NCI-H1092 treated with DMSO at 0.1 percent for 48 hours (cell line): ENCODE measurements around the gene EIF3F.

Experiments used
- DNase-seq: peaks from one replicate; lab custom pipeline; 2025; lab: John Stamatoyannopoulos, UW

EIF3F gene

DNA sequence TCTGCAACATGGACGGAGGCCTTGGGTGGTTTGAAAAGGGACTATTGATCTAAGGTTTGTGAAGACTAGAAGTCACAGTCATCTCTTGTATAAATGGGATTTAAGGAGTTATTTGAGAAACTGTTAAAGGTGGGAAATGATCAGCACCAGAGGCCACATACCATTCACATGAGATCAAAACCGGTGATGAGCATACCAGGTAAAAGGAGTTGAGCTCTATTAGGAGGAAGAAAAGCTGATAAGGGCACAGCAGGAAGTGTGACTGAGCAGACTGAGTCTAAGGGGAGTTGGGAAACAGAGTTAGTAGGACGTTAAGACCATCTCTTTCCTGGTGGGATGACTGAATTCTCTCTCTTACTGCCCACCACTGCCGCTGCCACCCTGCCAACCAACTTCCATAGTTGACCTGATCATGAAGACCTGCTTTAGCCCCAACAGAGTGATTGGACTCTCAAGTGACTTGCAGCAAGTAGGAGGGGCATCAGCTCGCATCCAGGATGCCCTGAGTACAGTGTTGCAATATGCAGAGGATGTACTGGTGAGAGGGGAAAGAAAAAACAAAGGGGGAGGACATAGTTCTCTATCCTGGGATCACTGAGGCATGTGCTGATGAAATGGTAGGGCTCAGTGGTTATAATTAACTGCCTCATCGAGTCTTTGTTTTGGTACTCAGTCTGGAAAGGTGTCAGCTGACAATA, 7.6 kb downstream of the EIF3F start:
- DNase-seq: no peak

DNA sequence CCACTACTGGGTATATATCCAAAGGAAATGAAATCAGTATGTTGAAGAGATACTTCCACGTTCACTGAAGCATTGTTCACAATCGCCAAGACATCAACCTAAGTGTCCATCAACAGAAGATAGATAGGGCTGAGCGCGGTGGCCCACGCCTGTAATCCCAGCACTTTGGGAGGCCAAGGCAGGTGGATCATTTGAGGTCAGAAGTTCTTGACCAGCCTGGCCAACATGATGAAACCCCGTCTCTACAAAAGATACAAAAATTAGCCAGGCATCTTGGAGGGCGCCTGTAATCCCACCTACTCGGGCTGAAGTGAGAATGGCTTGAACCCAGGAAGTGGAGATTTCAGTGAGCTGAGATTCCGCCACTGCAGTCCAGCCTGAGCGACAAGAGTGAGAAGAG, 12.7 kb downstream of the EIF3F start:
- no peak for DNase-seq

DNA sequence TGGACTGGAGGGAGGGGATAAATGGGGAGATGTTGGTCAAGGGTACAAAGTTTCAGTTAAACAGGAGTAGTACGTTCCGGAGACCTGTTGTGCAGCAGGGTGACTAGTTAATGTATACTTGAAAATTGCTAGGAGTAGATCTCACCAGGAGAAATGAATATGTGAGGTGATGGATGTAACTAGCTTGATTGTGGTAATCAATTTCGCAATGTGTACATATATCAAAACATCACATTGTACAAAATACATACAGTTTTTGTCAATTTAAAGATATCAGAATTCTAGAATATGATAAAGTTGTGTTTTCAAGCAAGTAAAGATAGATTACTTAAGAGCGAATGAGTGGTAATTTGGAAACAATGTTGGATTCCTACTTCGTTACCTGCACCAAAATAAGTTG, 13.3 kb downstream of the EIF3F start:
- DNase-seq: no peak

DNA sequence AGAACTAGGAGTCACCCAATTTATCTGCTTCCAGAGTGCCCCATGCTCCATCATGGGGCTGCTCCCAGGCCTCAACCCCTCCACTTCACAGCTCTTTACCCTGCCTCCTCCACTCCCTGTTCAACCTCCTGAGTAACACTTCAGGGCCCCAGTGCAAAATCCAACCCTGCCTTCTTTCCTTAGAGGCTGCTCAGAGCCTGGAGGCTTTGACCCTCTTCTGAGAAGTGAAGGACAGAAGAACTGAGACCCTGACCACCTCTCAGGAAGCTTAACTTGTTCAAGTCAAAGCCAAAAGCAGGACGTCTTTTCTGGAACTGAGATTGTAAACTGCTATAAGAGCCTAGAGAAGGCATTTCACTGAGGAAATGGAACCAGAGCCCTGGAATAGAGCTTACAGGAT, 15.5 kb downstream of the EIF3F start:
- no peak for DNase-seq

DNA sequence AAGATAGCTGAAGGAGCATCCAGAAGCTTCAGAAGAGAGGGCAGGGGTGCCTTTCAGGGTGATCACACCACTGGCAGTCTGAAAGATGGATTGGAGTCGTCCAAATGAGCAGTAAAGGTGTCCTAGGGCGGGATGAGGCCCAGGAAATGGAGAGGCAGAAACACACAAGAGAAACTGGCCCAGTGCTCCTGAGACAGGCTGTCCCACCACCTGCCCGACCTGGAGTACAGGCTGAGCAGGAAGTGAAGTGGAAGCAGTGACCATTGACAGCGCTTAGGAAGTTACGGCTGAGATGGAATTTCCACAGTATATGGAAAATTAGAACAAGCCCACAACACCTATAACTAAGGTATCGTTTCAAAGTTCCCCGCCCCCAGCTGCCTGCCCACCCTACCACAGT, 16.1 kb downstream of the EIF3F start:
- DNase-seq: no peak

DNA sequence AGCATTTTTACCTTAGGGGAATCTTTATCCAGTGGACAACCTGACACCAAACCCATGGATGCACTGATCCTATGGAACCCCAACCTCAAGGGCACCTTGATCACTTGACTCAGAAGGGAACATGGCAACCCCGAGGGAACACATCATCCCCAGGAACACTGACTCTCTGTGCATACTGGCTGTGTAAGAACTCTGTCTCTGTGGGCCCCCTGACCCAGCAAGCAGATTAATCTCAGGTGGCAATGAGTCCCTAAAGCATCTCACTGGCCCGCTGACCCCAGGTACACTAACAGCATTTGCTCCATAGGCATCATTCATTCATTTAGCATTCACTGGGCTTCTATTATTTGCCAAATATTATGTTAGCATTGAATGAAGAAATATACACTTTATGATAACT, 16.9 kb downstream of the EIF3F start:
- no peak for DNase-seq

DNA sequence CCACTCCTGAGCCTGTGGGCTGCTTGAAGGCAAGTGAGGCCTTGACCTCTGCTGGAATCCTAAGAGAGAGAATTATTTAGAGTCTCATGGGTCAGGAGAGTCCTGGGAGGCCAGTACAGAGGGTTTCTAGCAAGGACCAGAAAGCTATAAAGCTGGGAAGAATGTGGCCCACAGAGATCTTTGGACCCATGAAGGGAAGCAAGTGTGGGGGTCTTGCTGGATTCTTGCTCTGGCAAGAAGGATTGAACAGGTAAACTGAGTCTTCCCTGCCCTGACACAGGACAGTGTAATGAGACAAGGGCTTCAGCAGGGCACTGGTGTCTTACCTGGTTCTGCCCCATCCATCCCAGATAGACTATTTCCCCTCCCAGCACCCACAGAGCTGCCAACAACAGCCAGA, 18.4 kb downstream of the EIF3F start:
- DNase-seq: no peak

DNA sequence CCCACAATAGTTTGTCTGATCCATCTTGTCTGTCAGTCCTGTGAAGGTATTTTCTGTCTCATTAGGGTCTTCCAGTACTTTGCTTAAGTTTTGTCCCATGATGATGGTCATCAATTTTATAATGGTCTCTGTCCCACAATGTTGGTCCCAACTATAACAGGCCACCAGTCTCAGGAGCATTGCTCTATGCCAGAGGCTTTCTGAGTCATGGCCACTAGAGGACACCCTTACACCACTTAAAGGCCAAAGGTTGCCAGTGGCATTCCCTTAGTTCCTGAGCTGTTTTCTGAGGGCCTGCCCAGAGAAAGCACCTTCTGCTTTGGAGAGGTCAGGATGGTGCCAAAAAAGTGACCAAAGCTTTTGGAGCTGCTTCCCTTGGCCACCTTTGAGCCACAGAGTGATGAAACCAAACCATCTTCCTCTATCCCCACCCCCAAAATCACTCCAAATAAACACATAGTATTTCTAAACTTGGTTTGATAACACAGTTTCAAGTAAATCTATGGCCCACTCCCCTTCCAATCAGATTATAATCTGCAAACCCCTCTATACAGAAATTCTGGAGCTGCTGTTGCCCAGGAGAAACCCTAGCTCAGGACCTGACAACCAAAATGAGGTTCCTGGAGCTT, 19.3 kb downstream of the EIF3F start:
- peak; percentile 45 for DNase-seq

DNA sequence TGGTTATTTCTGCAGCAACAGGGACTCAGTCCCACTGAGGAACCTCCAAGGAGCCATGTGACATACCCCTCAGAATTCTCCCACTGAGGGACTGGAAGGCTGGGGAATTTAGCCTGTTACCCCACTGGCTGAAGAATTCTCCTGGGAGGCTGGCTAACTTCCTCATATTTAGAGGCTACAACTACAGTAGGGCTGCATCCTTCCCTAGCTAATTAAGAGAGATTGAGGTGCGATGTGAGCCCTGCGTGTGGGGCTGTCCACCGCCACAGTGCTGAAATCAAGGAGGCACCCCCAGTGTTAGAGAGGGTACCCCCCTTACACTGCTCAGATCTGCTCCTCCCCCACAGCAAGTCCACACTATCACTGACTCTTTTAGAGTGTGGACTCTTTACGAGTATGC, 21.1 kb downstream of the EIF3F start:
- no peak for DNase-seq

DNA sequence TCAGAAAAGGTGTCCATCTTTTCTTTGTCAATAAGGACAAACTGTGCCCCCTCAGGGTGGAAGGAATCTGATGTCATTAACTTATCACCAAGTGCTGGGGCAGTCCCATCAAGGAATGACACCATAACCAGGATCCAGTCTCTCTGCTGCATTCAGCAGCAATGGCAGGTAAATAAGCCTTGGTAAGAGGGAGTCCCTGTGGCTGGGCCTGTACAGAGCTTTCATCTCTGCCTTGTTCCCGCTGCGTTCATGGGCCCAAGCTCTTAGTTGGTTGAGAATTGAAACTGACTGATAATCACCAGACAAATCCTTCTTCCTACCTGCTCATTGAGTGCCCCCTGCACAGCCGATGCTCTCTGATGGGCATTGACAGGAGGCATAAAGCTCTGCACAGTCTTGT, 22.7 kb downstream of the EIF3F start:
- no peak for DNase-seq

DNA sequence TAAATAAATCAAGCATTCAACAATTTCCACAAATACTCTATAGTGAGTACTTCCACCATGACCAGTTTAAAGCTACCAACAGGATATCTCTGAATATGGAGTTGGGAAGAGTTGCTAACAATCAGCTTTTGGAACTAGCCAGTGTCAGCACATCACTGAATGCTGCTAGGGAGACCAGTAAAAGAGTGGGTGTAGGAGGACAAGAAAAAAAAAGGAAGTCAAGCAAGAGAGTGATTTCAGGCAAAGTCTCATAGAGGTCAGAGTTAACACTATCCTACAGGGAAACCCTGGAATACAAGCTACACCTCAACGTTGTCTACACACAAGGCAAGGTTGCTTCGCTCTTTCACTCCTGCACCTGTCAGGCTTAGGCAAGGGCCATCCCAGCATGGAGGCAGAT, 24.2 kb downstream of the EIF3F start:
- DNase-seq: no peak

DNA sequence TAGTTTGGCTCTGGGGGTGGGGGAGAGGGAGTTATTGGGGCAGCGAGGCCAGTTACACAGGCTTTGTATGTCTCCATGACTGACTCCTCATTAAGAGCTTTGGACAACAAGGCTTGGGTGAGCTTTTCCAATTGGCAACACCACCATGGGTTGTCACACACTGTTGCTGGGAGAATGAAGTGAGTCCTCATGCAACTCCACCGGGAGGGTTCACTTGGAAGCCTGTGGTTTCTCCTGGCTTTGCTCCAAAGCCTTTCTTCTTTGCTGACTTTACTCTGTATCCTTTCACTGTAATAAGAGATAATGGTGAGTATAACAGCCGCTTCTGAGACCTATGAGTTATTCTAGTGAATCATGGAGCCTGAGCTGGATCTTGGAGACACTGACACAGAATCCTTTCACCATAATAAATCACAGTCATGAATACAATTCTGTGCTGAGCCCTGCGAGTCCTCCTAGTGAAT, 24.9 kb downstream of the EIF3F start:
- DNase-seq: no peak

DNA sequence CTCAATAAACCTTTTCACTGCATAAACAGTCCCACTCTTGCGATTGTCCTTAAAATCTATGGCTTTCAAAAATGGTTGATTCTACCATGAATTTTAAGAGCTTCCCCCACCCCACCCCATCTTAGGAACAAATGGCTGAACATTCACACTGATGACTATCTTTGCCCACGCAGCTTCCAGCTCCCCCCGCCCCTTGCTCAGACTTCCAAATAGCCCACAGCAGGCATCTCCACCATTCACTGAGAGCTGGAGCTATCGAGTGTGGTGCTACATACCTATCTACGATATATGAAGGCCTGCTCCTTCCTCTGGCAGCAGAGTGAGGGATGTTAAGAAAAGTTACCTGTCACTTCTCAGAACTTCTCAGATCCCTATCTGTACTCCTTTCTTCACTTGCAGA, 26.7 kb downstream of the EIF3F start:
- DNase-seq: no peak

DNA sequence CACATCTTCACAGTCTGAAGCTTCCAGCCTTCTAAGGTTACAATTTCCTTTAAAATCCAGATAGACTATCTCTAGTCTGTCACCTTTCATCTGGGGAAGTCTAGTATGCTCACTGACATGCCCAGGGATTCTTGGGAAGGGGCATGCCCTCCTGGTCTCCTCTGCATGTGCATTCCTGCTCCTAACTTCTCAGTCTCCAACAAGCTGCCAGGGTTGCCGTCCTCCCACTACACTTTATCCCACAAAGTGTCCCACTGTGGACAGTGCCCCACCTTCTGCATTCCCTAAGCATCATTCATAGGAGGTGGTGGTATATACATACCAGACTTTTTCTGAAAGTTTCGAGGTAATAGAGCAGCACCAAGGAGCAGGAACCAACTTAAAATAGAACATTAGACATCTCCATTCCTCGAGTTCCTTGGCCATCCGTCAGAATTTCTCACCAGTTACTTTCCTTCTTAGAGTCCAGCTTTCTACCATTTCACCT, 28.7 kb downstream of the EIF3F start:
- no peak for DNase-seq

DNA sequence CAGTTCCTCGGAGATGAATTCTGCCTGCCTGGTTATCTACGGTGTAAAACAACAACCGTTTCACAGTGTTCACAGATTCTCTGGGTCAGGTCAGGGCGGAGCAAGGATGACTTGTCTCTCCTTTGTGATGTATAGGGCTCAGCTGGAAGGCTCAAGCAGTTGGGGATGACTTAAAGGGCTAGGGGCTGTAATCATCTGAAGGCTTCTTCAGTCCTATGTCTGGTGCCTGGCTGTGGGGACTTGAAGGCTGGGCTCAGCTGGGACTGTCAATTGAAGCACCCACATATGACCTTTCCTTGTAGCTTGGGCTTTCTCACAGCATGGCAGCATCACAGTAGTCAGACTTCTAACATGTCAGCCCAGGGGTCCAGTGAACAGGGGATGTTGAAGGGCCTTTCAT, 29.3 kb downstream of the EIF3F start:
- no peak for DNase-seq

DNA sequence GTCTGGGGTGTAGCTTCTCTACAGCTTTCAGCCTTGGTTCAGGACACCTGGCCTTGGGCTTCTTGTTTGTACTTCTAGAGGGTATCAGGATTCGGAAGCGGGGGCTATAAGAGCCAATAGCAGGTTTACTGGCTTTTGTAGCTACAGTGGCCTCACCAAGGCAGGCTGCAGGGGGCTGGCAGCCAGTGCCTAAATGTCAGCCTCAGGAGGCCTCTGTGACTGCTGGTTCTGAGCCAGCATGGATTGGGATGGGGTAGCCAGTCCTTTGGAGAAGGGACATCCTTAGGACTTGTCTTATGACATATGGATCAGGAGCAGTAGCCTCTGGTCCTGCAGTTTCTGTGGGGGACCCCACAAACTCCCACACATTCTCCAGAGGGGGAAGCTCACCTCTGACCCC, 29.9 kb downstream of the EIF3F start:
- DNase-seq: no peak

DNA sequence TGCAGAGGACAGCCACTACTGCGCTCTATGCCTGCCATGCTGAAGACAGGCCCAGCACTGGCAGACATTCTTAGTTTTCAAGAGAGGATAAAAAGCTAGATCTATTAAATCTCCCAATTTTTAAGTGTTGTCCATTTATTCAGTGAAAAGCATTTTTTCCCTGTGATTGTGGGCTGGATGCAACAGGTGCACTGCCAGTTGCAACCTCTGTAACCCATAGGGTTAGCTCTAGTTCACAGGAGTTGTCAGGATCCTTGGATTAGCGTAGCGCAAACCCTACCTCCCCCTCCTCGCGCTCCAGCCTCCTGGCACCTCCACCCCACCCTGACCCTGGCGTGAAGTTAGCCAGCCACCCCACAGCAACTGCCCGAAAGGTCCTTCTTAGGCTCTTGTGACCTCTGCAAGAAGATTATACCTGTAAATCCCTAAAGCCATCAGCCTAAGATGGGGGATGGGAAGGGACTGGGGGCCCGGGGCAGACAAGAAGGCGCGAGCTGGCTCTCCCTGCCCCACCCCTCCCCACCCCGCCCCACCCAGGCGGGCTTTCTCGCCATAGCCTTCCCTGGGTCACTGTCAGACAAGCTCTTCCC, 30.9 kb downstream of the EIF3F start:
- no peak for DNase-seq

DNA sequence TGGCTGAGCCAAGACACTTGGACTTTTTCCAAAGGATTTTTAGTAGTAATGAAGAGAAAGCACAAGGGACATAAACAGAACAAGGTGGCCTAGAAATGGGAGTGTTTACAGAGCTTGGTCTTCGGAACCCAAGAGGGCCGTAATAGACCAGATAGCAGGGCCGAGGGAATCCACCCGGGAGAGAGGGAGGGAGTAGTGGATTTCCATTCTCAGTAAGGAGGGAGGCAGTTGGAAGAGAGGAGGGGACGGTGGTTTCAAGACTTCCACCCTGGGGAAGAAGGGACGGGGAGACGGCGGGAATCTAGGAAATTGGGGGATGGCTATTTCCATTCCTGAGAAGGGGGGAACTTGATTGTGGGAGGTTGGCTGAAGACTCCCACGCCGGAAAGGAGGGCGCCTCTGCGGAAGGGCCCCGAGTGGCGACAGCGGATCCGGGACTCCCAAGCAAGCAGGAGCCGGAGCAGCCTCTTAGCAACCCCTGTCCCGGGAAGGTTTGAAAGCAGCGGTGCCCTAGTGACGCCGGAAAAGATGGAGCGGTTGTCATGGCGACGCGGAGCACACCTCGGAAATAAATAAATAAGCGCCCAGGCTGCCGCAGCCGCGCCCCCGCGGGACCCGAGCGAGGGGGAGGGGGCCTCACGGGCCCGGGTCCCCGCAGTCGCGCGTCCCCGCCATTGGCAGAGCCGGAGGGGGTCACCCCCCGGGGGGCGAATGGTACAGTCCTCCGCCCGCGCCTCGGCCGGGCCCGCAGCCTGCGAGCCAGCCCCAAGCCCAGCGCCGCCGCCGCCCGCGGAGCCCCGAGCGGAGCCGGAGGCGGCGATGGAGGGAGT, 31.6 kb downstream of the EIF3F start:
- DNase-seq: peak; percentile 61

DNA sequence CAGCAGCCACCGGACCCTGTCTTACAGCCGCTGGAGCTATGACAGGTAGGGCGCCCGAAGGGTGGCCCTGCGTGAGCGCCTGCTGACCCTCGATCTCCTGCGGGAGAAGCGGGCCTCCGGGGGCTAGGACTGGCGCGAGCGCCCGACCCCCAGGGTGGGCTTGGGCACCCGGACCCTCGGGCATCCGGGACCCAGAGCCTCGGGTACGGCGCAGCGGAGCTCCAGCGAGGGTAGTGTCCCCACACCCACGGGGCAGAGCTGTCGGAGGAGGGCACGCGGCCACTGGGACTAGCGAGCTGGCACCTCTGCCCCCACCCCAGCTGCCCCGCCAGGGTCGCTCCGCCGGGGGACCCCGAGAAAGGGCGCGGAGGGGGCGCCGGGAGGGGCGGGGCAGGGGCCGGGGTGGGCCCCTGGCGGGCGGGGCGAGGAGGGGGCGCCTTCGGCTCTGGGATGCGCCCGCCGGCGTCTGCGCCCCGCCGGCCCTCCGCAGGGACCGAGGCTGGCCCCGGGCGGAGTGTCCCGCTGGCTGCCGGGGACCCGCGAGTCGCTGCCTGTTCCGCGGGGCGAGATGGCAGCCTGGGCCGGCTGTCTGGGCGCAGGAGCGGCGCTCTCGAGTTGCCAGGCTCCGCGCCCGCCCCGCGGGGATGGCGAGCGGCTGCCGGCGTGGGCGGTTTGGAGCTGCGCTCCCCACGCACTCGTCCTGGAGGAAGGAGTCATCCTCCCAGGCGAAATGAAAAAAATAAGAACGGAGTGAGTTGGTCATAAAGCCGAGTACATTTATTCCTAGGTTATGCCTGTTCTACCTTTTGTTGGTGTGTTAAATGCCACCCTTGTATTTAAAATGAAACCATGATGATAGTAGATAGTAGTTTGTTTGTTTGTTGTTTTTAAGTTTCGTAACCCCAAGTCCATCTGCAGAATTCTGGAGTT, 32.4 kb downstream of the EIF3F start:
- no peak for DNase-seq

DNA sequence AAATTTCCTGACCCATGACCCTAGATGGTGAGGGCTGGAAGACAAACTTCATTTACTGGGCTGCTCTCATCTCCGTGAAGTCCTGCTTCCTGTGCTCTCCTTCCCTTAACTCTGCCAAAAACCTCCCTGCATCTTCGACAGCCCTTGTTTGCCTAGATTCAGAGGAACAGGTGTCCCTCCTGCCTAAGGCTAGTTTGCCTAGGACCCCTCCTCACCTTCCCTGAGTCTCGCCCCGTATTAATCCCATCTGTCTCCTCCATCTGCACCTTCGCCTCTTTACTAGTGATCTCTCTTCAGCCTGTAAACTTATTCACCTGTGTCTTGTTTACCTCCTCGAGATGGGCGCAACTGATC, 33.1 kb downstream of the EIF3F start:
- DNase-seq: no peak

DNA sequence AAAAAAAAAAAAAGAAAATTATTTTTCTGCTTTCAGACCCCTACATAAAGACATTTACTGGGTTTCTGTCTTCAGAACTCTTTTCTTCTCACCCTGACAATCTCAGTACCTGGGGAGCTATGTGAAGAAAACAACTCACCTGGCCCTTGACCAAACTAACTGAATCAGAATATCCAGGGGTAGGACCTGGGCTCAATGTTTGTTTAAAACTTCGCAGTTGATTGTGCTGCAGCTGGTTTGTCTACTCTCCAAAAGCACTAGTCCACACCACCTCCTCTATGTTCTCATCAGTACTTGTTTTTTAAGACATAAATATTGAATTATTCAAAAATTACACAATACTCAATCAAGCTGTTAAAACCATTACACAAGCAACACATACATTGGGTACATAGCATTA, 34.8 kb downstream of the EIF3F start:
- DNase-seq: no peak

DNA sequence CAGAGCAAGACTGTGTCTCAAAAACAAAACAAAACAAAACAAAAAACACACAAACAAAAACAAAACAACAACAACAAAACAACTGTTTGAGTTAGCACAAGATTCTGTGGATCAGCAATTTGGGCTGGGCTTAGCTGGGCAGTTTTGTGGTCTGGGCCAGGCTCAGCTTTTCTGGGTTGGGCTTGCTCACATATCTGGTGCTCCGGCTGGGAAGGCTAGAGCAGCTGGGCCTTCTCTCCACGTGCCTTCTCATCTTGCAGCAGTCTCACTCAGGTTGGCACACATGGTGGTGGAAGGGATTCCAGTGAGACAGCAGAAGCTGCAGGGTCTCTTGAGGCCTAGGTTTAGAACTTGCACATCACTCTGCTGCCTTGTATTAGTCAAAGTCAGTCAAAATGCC, 35.7 kb downstream of the EIF3F start:
- DNase-seq: no peak
